ENCODE data around the gene CADM1.

The CADM1 gene

GRCh38 chr11:115398333-115399080 is 105.7 kb downstream of the CADM1 start:
- no peak for DNase-seq (ENCODE audit: low spot score)

- no peak for DNase-seq (ENCODE audit: low spot score)
These were observed 107.7 kb downstream of the CADM1 start for GRCh38 chr11:115396533-115396932.

GRCh38 chr11:115393950-115394349 is 110.3 kb downstream of the CADM1 start:
- DNase-seq (ENCODE audit: low spot score), result no peak

- no peak for DNase-seq (ENCODE audit: low spot score)
These were observed 112.6 kb downstream of the CADM1 start for GRCh38 chr11:115391598-115391997.

- no peak for DNase-seq (ENCODE audit: low spot score)
These were observed 113.1 kb downstream of the CADM1 start for GRCh38 chr11:115391160-115391559.

GRCh38 chr11:115390441-115390840 is 113.8 kb downstream of the CADM1 start:
- no peak for DNase-seq (ENCODE audit: low spot score)

- DNase-seq (ENCODE audit: low spot score), result no peak
These were observed 114.4 kb downstream of the CADM1 start for GRCh38 chr11:115389790-115390189.

GRCh38 chr11:115385226-115385625 is 119.0 kb downstream of the CADM1 start:
- no peak for DNase-seq (ENCODE audit: low spot score)

GRCh38 chr11:115384236-115384635 is 120.0 kb downstream of the CADM1 start:
- DNase-seq (ENCODE audit: low spot score), result no peak

- DNase-seq (ENCODE audit: low spot score), result no peak
These were observed 120.8 kb downstream of the CADM1 start for GRCh38 chr11:115383431-115383830.

- DNase-seq (ENCODE audit: low spot score), result peak; percentile 57
These were observed 124.7 kb downstream of the CADM1 start for GRCh38 chr11:115379528-115379927.

GRCh38 chr11:115378557-115378956 is 125.7 kb downstream of the CADM1 start:
- DNase-seq (ENCODE audit: low spot score), result no peak

- no peak for DNase-seq (ENCODE audit: low spot score)
These were observed 126.3 kb downstream of the CADM1 start for GRCh38 chr11:115377882-115378296.

GRCh38 chr11:115368616-115369015 is 135.6 kb downstream of the CADM1 start:
- DNase-seq (ENCODE audit: low spot score), result no peak

GRCh38 chr11:115366826-115367225 is 137.4 kb downstream of the CADM1 start:
- DNase-seq (ENCODE audit: low spot score), result no peak

- DNase-seq (ENCODE audit: low spot score), result no peak
These were observed 138.3 kb downstream of the CADM1 start for GRCh38 chr11:115365907-115366306.

- DNase-seq (ENCODE audit: low spot score), result no peak
These were observed 139.3 kb downstream of the CADM1 start for GRCh38 chr11:115364896-115365295.

GRCh38 chr11:115363921-115364320 is 140.3 kb downstream of the CADM1 start:
- no peak for DNase-seq (ENCODE audit: low spot score)

- no peak for DNase-seq (ENCODE audit: low spot score)
These were observed 140.8 kb downstream of the CADM1 start for GRCh38 chr11:115363426-115363825.

- DNase-seq (ENCODE audit: low spot score), result no peak
These were observed 141.2 kb downstream of the CADM1 start for GRCh38 chr11:115362997-115363396.

GRCh38 chr11:115361025-115361424 is 143.2 kb downstream of the CADM1 start:
- no peak for DNase-seq (ENCODE audit: low spot score)

- no peak for DNase-seq (ENCODE audit: low spot score)
These were observed 143.9 kb downstream of the CADM1 start for GRCh38 chr11:115360186-115360824.

- no peak for DNase-seq (ENCODE audit: low spot score)
These were observed 147.1 kb downstream of the CADM1 start for GRCh38 chr11:115357066-115357465.

Measured in activated CD4-positive, alpha-beta T cell treated with anti-CD3 and anti-CD28 coated beads, Interleukin-2, Interleukin-4, amounts not matched to agents 100 ng/mL and 50 ng/mL, durations not matched to agents 16 hours and 8 hours (primary cell).